Caki2 (cell line): ENCODE measurements around the gene NDUFS8. TPM values are rescaled to one million over a fixed set of nuclear protein-coding genes. Genes with fewer than 3 reads are reported as not detected.

Source experiments
- DNase-seq: peaks from one replicate; pipeline ENCODE4 v3.0.0-alpha.2; 2015; ENCODE audit warnings: low read depth
- in situ Hi-C: cut with HindIII; loops from 2 replicates; pipeline ENCODE4 v1.10.0; 2016; ENCODE audit warnings: low sequenced_read_pairs, low pct_unique_long_range_greater_than_20kb, mixed read lengths
- total RNA-seq: library from RNA; depleted of rRNA; stranded (reverse); fragments of >200 nt; shearing (Covaris generic); gene quantifications from 2 replicates; pipeline ENCODE4 v1.2.3, GENCODE V29; 2014; ENCODE audit warnings: low replicate concordance

NDUFS8 gene
- total RNA-seq, 1 experiment from 2014 or later = 129 TPM

DNA sequence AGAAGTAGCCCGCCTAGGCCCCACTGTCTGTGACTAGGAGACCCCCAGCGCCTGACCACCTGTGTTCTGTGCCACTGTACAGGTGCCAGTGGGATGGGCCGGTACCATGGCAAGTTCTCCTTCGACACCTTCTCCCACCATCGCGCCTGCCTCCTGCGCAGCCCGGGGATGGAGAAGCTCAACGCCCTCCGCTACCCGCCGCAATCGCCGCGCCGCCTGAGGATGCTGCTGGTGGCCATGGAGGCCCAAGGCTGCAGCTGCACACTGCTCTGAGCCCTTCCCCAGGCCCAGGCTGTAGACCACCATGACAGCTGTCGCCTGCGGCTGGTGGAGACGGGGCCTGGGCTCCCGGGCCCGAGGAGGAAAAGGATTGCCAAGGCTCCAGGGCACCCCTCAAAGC, 2.8 kb upstream of the NDUFS8 start:
- in situ Hi-C loops = no loop called here
- DNase-seq = no peak

GRCh38 chr11:68028802-68029545, 1.5 kb upstream of the NDUFS8 start:
- DNase-seq = no peak
- in situ Hi-C loops = no loop called here

DNA sequence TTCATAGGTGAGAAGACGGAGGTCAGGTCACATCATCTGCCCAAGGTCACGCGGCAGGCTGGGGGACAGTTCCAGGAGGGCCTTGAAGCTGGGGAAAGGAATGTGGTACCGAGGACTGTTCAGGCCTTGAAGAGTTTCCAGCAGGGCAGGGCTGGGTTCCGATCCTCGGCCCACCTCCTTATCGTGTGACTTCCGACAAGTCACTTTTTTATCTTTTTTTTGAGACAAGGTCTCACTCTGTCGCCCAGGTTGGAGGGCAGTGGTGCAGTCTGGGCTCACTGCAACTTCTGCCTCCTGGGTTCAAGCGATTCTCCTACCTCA, 623 bp downstream of the NDUFS8 start:
- in situ Hi-C loops = no loop called here
- no peak for DNase-seq

DNA sequence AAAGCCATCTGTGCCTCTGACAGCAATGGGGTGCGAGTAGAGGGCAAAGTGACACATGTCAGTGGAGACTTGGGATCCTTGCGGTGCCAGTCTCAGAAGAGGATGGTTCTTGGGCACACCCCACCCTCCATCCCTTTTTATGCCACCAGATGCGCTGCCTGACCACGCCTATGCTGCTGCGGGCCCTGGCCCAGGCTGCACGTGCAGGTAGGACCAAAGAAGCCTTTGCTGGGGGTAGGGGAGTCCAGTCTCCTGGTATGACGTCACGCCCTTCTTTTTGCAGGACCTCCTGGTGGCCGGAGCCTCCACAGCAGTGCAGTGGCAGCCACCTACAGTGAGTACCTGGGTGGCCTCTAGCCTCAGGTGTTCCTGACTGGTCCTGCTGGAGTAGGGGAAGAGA, 1.5 kb downstream of the NDUFS8 start:
- in situ Hi-C loops = no loop called here
- DNase-seq = no peak

DNA sequence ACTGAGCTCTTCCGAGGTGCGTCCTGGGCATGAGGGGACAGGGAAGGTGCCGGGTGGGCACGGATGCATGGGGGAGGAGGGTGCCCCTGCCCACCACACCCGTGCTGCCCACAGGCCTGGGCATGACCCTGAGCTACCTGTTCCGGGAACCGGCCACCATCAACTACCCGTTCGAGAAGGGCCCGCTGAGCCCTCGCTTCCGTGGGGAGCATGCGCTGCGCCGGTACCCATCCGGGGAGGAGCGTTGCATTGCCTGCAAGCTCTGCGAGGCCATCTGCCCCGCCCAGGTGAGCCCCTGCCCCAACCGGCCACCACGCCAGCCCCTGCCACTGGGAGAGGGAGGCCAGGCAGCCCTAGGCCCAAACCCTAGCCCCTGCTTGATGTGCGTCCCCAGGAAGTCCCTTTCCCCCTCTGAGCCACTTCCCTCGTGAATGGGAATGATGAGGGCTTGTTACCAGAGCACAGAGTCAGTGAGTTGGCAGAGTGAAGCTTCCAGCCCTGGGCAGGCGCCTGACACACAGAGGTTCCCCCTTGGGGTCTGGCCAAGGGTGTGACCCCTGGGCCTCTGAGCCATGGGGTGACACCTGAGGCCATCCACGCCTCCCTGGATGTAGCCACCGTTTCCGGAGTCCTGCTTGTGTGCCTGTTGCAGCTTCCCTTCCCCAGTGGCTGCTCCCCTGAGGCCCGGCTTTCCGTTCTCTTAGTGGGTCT, 2.7 kb downstream of the NDUFS8 start:
- in situ Hi-C loops = no loop called here
- DNase-seq = no peak

DNA sequence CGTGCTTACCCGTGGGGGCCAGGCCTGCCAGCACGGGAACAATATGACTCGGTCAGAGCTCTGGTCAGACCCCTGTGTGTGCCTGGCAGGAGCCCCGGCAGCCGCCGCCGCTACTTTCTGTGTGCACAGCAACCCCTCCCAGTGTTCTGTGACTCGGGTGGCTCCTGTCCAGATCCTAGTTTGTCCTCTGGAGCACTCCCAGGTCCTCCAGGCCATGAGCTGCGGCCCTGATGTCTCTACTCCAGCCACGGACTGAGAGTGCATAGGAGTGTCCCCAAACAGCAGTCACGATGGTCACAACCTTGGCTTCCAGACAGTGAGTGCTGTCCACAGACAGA, 3.2 kb downstream of the NDUFS8 start:
- DNase-seq = no peak

DNA sequence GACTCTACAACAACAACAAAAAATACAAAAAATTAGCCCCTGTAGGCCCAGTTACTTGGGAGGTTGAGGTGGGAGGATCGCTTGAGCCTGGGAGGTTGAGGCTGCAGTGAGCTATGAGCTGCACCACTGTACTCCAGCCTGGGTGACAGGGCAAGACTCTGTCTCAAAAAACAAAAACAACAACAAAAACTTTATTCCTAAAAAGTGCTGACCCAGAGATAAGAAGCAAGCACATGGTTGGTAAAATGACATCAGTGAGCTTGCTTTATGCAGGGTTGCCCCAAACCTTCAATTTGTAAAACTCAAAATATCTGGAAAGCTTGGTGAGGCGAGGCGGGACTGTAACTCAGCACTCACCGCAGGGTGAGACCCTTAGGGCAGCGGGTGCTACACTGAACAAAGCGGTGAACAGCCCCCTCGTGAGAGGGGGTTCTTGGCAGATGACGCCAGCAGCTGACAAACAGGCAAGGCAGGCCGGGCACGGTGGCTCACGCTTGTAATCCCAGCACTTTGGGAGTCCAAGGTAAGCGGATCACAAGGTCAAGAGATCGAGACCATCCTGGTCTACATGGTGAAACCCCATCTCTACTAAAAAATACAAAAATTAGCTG, 4.9 kb downstream of the NDUFS8 start:
- in situ Hi-C loops = no loop called here
- no peak for DNase-seq

More for the DNA sequence above, 3.2 kb downstream of the NDUFS8 start:
- in situ Hi-C loops = no loop called here

DNA sequence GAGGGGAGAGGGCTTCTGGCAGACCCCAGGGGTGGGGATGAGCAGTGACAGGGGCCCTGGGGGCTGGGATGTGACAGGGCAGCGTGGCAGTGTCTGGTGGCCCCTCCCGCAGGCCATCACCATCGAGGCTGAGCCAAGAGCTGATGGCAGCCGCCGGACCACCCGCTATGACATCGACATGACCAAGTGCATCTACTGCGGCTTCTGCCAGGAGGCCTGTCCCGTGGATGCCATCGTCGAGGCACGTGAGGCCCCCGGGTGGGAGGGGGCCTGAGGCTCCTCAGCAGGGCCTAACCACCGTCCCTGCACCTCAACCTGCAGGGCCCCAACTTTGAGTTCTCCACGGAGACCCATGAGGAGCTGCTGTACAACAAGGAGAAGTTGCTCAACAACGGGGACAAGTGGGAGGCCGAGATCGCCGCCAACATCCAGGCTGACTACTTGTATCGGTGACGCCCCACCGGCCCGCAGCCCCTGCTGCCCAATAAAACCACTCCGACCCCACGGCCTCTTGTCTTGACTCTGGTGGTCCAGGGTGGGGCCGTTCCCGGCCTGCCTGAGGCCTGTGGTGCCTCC, 5.7 kb downstream of the NDUFS8 start:
- in situ Hi-C loops = no loop called here
- no peak for DNase-seq

DNA sequence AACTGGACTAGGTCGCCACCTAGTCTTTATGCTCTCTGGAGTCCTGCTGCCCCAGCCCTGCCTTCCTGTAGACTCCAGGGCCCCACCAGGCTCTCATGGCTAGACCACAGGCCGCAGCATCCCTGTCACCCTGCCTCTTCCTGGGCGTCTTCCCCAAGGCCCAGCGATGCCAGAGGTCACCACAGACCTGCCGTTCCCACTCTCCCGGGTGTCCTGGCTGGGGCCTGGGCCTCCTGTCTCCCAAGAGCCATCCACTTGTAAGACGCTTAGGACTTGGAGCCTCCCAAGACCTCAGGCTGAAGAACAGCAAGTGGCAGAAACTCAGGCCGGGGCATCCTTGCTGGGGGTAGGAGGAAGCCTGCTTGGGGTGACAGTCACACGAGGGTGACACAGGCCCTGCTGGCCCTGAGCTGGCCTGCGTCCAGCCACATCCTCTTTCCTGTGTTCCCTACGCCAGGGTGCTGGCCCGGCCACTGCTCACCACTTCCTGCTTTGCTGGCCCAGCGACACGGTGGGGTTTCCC, 6.3 kb downstream of the NDUFS8 start:
- no peak for DNase-seq
- in situ Hi-C loops = no loop called here

DNA sequence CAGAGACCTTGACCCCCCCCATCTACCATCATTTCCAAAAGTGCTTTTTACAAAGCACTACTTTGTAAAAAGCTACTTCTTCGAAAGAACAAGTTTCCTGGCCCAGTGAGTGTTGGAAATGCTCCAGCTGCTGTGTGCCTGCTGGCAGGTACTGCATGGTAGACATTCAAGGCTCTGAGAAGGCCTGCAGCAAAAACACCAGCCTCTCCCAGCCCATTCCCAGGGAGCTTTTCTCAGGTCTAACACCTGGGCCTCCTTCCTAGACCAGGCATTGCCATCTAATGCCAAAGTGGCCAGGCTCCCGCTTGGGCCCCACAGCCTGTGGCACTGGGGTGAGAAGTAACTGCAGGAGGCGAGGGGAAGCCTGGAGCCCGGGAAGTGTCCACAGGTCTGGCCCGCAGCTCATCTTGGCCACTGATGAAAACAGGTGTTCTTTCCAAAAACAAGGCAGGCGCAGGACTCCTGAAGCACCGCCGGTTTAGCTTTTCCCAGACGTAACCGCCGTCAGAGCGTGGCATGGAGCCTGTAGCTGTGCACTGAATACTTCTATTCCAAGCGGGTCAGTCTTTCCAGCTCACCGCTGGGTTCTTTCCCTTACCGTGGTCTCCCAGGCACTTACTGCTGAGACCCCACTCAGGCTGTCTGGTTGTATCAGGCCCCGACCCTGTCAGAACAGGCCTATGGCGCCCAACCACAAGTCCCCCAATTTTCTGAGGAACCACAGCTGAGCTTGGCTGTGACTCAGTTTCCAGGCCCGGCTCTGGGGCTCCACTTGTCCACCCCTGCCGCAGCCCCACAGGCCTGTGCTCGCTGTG, 7.1 kb downstream of the NDUFS8 start:
- in situ Hi-C loops = no loop called here
- DNase-seq = no peak

GRCh38 chr11:68038226-68038717, 7.8 kb downstream of the NDUFS8 start:
- in situ Hi-C loops = no loop called here
- DNase-seq = no peak

- in situ Hi-C loops = no loop called here
- DNase-seq = peak; percentile 79
Observed at GRCh38 chr11:68038718-68039525, 8.4 kb downstream of the NDUFS8 start, which contains the start of gene TCIRG1. Gene TCIRG1, plus strand, starts transcription at chr11:68039025. Its CDS starts 2,247 bp downstream, at chr11:68041272.

DNA sequence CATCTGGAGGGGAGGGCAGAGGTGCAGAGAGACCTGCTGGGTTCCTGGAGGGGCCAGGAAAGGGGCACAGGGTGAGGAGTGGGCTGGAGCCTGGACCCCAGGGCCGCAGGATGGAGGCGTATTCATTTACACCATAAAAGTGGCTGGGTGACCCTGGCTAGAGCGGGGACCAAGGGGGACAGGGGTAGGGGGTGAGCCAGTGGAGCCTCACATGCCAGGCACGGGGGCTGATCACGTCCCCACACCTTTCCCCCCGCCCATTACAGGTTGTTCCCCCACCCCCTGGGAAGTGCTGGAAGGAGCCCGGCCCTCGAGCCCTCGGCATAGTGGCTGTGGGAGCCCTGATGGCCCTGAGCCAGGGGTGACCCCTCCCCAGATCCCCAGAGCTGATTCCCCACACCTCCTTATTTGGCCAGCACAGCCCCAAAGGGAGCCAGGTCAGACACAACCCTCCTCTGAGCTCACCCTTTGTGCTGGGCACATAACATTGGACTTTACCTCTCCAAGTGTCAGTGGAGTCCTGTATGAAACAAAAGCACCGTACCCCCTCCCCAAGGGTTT, 9.1 kb downstream of the NDUFS8 start:
- DNase-seq = no peak
- in situ Hi-C loops = no loop called here

DNA sequence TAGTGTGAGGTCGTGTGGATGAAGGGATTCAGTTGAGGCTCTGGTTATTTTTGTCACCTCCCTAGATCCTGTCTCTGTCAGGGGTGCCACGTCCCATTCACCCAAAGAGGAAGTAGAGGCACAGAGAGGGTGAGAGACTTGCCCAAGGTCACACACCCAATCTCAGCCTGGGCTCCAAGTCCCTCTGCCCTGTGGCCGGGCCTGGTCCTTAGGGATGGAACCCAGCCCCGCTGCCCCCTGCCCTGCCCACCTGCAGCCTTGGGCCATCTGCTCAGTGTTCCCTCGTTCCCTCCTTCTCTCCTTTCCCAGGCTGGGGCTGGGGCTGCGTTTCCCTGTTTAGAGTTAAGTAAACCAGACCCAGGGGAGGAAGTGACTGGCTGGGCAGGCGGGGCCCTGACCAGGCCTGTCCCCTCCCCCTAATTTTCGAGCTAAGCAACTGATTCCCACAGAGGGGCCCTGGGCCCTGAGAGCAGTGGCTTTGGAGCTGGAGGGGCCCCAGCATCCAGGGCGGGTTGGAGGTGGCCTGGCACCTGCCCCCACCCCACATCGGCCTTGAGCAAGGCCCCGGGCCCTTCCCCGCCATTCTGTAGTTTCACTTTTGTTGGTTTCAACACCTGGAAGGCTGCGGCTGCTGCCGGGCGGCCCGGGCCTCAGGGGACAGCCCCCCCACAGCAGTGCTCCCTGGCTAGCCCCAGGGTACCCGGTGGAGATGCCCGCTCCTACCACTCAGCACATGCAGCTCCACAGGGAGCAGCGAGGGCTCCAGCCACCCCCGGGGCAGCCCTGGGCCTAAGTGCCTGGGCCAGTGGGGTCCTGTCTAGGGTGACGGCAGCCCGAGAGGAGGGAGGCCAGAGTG, 9.8 kb downstream of the NDUFS8 start:
- DNase-seq = no peak
- in situ Hi-C loops = no loop called here

DNA sequence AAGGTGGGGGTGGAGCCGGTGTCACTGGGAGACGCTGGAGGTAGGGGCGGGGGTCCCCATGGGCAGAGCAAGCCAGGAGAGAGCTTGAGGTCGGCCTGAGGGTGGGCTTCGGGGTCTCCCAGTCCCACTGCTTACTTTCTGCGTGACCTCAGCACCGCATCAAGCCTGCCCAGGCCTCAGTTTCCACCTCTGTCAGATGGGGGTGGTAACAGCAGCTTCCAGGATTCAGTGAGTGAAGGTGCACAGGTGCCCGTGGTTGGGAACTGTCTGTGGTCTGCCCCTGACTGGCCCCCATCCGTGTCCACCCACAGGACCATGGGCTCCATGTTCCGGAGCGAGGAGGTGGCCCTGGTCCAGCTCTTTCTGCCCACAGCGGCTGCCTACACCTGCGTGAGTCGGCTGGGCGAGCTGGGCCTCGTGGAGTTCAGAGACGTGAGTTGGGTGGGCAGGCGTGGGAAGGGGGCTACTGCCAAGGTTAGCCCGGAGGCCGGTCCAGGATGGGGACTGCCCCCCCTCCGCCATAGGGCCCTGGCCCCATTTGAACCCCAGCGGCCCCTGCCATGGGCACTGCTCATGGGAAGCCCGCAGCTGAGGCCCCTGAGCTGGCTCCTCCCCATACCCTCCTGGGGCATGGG, 10.6 kb downstream of the NDUFS8 start:
- in situ Hi-C loops = no loop called here
- DNase-seq = no peak
